Tibial nerve (tissue), 4 donors: Measurements from ENCODE around the gene CELSR3. TPM values are rescaled to one million over a fixed set of nuclear protein-coding genes. Genes with fewer than 3 reads are reported as not detected.
A peak's percentile ranks its signal among the peaks of the same experiment; 100 is the strongest.

ENCODE experiments used
- DNase-seq, 2 donors: peaks; one replicate each; pipeline ENCODE4 v3.0.0-alpha.2; 2019; ENCODE audit warnings: low spot score in 2 of 2
- H3K27ac ChIP-seq, 4 donors: fragments of 200-600 bp; sonication (generic) in 3 of 4; one replicate each; pipeline ENCODE4 v1.5.1; 2017 to 2019; ENCODE audit warnings: mild to moderate bottlenecking in 1 of 4
- H3K27me3 ChIP-seq, 2 donors: fragments of 200-600 bp; sonication (generic) in 1 of 2; one replicate each; pipeline versions ENCODE4 v1.5.1 to v1.6.0; 2017 to 2019
- H3K36me3 ChIP-seq, 3 donors: fragments of 200-600 bp; sonication (generic); one replicate each; pipeline ENCODE4 v1.5.1; 2018 to 2019
- H3K4me1 ChIP-seq, 4 donors: fragments of 200-600 bp; sonication (generic) in 3 of 4; one replicate each; pipeline ENCODE4 v1.5.1; 2017 to 2019
- H3K4me3 ChIP-seq, 4 donors: fragments of 200-600 bp; sonication (generic) in 3 of 4; one replicate each; pipeline ENCODE4 v1.5.1; 2017 to 2019; ENCODE audit warnings: mild to moderate bottlenecking in 1 of 4, moderate library complexity in 1 of 4
- H3K9me3 ChIP-seq, 4 donors: fragments of 200-600 bp; sonication (generic) in 3 of 4; one replicate each; pipeline ENCODE4 v1.5.1; 2017 to 2019
- CTCF ChIP-seq, 5 experiments: fragments of 200-600 bp in 3 of 5; fragments of 450-650 bp in 2 of 5; sonication (generic) in 3 of 5; IDR thresholded peaks; one replicate each; pipeline ENCODE4 v1.5.1; 2016 to 2019; ENCODE audit warnings: antibody characterized with exemption in 5 of 5, mild to moderate bottlenecking in 3 of 5, moderate library complexity in 2 of 5
- EP300 ChIP-seq, 2 donors: sonication (generic); formaldehyde crosslinking; IDR thresholded peaks; one replicate each; pipeline ENCODE4 v1.6.1; 2017; ENCODE audit warnings: antibody characterized with exemption in 2 of 2, mild to moderate bottlenecking in 1 of 2
- POLR2A ChIP-seq, 2 donors: fragments of 450-650 bp; IDR thresholded peaks; one replicate each; pipeline ENCODE4 v1.6.1; 2017; ENCODE audit warnings: antibody characterized with exemption in 2 of 2, mild to moderate bottlenecking in 2 of 2, moderate library complexity in 2 of 2
- WGBS, 2 donors: methylation state at CpG; one replicate each; pipeline ENCODE4 v1.1.5; 2018; 5-methylcytosine and 5-hydroxymethylcytosine counted together
- total RNA-seq, 4 donors: library from RNA; depleted of rRNA; stranded (reverse); fragments of >200 nt; gene quantifications; one replicate each; pipeline ENCODE4 v1.1.0, GENCODE V29; 2016

The CELSR3 gene
- total RNA-seq, 4 donors from 2014 or later, result 0.87 to 13.5 (median 1.5) TPM

- TF ChIP-seq POLR2A (IDR thresholded peaks at IDR 0.05) (no peak), EP300 (IDR thresholded peaks at IDR 0.05) (no peak), CTCF (IDR thresholded peaks at IDR 0.05) (no peak)
- WGBS, 2 donors, result 55 to 66% methylated on average over 3 of the region's 3 CpGs
- H3K4me1 ChIP-seq, result peaks cover 0 to 6% (median 0%) of the 10 kb centered on the region in 4 donors
- DNase-seq, result no peak
- no peak overlapping the region for H3K27ac ChIP-seq
- no peaks in the 10 kb centered on the region for H3K36me3 ChIP-seq
- peaks cover 0 to 21% (median 0%) of the 10 kb centered on the region in 4 donors for H3K9me3 ChIP-seq
- no peaks in the 10 kb centered on the region for H3K27me3 ChIP-seq
- no peak overlapping the region for H3K4me3 ChIP-seq
These were observed 48.6 kb downstream of the CELSR3 start for GRCh38 chr3:48614044-48614443.

DNA sequence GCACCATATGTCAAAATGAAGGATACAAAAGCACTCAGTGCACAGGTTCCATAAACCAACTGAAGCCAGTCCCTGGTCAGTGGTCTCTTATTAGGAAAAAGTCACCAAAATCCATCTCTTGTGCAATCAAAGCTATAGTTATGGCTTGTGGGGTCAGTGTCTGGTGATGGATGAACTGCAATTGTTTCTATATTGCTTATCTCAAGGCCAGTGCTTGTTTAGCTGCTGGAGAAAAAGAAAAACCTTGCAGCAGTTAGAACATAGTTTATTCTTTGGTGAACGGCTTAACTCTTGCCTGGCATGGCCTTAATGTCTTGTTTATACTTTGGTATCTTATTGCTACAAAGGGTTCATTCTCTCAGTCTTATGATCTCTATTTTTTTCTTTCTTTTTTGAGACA is 50.4 kb downstream of the CELSR3 start:
- Histone ChIP-seq H3K9me3 (peaks cover 0 to 7% (median 0%) of the 10 kb centered on the region in 4 donors), H3K36me3 (no peaks in the 10 kb centered on the region), H3K4me3 (no peak overlapping the region), H3K27ac (no peak overlapping the region), H3K27me3 (no peaks in the 10 kb centered on the region), H3K4me1 (peaks cover 0 to 22% (median 8%) of the 10 kb centered on the region in 4 donors)
- no peak for DNase-seq
- WGBS, 2 donors, result 41 to 50% methylated on average over 1 of the region's 1 CpG
- no peak for TF ChIP-seq POLR2A (IDR thresholded peaks at IDR 0.05)
- no peak for TF ChIP-seq EP300 (IDR thresholded peaks at IDR 0.05)
- TF ChIP-seq CTCF (IDR thresholded peaks at IDR 0.05), result no peak

DNA sequence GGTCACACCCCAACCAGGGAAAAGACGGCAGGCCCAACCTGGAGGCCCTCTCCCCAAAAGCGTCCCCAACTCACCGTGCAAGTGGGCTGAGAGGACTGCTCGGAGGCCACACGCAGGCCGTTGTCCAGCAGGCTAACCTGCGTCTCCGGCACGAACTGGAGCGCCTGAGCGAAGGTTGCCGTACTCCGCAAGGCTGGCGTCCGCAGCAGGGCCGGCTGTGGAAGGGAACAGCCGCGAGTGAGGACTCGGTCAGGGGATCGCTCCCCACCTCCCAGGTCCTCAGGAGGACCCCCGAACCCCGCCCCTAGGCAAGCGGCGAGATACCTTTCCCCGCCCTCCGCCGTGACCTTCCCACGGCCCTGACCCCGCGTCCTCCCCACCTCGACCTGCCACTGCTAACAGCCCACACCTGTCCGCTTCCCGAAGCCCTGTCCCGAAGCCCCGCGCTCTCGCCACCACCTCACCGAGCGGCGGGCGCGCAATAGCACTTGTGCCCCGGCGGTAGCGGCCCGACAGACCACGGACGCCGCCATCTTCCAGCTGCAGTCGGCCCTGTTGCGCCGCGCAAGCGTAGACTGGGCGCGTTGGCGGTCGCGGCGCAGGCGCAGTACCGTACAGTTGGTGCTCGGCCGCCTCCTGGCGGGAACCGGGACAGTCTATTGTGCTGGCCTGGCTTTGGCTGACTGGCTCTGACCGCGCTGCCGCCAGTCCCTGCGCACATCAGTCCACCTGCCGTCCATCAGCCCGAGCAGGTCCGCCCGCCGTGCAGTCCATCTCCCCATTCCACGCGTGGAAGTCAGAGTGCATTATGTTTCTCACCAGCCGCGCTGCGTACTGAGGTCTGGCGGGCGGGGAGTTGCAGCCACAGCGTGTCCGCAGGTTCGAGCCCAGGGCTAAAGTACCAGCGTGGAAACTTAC is 53.3 kb downstream of the CELSR3 start, which contains the start of gene UQCRC1:
TSS of gene UQCRC1 (minus strand) at position 559 of the 918 bp plus-strand sequence. CDS start at position 533, 26 bp downstream.
- Histone ChIP-seq H3K4me3 (peak within 1 kb of the TSS; percentile 81 to 87 (median 84)), H3K4me1 (peaks cover 0 to 22% (median 8%) of the 10 kb centered on the region in 4 donors), H3K9me3 (no peaks in the 10 kb centered on the region), H3K36me3 (peaks cover 0 to 27% (median 12%) of the 10 kb centered on the region in 3 donors), H3K27ac (peak within 1 kb of the TSS; percentile 72 to 92 (median 88)), H3K27me3 (no peaks in the 10 kb centered on the region)
- WGBS, 2 donors, result 2 to 4% methylated on average over 47 to 58 of the region's 86 CpGs
- DNase-seq, result peak; percentile 80 to 83
- TF ChIP-seq EP300 (IDR thresholded peaks at IDR 0.05), result peak; percentile 70 to 96
- TF ChIP-seq CTCF (IDR thresholded peaks at IDR 0.05), result peak; percentile 68 to 98 (median 86)
- TF ChIP-seq POLR2A (IDR thresholded peaks at IDR 0.05), result peak; percentile 51 to 81

DNA sequence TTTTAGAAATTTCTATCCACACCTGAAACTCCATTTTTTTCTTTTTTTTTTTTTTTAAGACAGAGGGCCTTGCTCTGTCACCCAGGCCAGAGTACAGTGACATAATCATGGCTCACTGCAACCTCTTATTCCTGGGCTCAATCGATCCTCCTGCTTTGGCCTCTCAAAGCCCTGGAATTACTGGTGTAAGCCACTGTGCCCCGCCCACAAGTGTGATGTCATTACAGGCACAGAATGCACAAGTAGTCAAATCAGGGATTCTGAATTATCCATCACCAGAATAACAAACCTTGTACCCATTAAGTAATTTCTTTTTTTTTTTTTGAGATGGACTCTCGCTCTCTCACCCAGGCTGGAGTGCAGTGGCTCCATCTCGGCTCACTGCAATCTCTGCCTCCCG is 55.2 kb downstream of the CELSR3 start:
- Histone ChIP-seq H3K4me1 (peaks cover 0 to 22% (median 8%) of the 10 kb centered on the region in 4 donors), H3K9me3 (no peaks in the 10 kb centered on the region), H3K27ac (no peak overlapping the region), H3K27me3 (no peaks in the 10 kb centered on the region), H3K4me3 (no peak overlapping the region), H3K36me3 (peaks cover 5 to 46% (median 22%) of the 10 kb centered on the region in 3 donors)
- DNase-seq, result no peak
- 90 to 96% methylated on average over 5 of the region's 5 CpGs for WGBS, 2 donors
- TF ChIP-seq CTCF (IDR thresholded peaks at IDR 0.05), result no peak
- TF ChIP-seq EP300 (IDR thresholded peaks at IDR 0.05), result no peak

DNA sequence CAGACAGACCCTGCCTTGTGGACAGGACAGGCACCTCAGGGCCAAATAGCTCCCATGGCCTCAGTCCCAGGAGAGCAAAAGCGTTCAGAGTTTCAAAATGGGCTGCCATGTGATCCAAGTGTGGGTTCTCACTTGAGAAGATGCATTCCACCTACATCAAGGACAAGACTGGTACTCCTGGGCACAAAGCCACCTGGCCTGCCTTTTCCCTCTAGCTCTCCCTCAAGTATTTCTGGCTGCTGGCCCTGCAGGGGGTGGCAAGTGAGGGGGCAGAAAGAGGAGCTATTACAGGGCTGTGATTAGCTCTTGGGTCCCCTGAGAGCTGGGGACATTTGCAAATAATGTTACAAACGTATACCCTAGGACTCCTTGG is 61.1 kb downstream of the CELSR3 start:
- H3K27ac ChIP-seq, result no peak overlapping the region
- peaks cover 0 to 18% (median 0%) of the 10 kb centered on the region in 4 donors for H3K4me1 ChIP-seq
- 44 to 74% methylated on average over 2 of the region's 2 CpGs for WGBS, 2 donors
- no peaks in the 10 kb centered on the region for H3K27me3 ChIP-seq
- H3K4me3 ChIP-seq, result no peak overlapping the region
- TF ChIP-seq POLR2A (IDR thresholded peaks at IDR 0.05), result no peak
- no peak for TF ChIP-seq EP300 (IDR thresholded peaks at IDR 0.05)
- no peak for TF ChIP-seq CTCF (IDR thresholded peaks at IDR 0.05)
- DNase-seq, result no peak
- H3K36me3 ChIP-seq, result peaks cover 5 to 93% (median 53%) of the 10 kb centered on the region in 3 donors
- H3K9me3 ChIP-seq, result no peaks in the 10 kb centered on the region
